Fibroblast of lung (primary cell): ENCODE measurements around the gene FMNL3.

Experiments
- CTCF ChIP-seq, 2 donors: IDR thresholded peaks in 1 of 2; conservative IDR thresholded peaks in 1 of 2; 1 replicate in 1 of 2; 2 replicates in 1 of 2; pipeline ENCODE4 v1.5.1; 2011 to 2012; ENCODE audit warnings: low read length in 2 of 2, control low read depth in 1 of 2, inconsistent platforms in 1 of 2, low read depth in 1 of 2, mild to moderate bottlenecking in 1 of 2
- EZH2 ChIP-seq: IDR thresholded peaks from 2 replicates; pipeline ENCODE4 v1.5.1; 2012; ENCODE audit warnings: low read length, control low read depth, mild to moderate bottlenecking; ENCODE audit errors: missing control alignments

- TF ChIP-seq CTCF (conservative IDR thresholded peaks at IDR 0.05 in 1 of 2, IDR thresholded peaks at IDR 0.05 in 1 of 2; ENCODE audit: low read depth in 1 of 2, low read length in 2 of 2) = no peak
- TF ChIP-seq EZH2 = no peak
Measured at GRCh38 chr12:49680075-49680474, 27.1 kb downstream of the FMNL3 start.
